Loucy (cell line): ENCODE data around the gene VPS37B.

ENCODE experiments used
- H2AFZ ChIP-seq: fragments of 200-600 bp; sonication (generic); 2 replicates; pipeline ENCODE4 v1.6.0; 2016; ENCODE audit warnings: antibody characterized with exemption, mild to moderate bottlenecking, low read length, moderate library complexity
- H3F3A ChIP-seq: fragments of 200-600 bp; 2 replicates; pipeline ENCODE4 v1.6.0; 2016; ENCODE audit warnings: antibody characterized with exemption, low read depth, mild to moderate bottlenecking
- H3K27me3 ChIP-seq: fragments of 200-600 bp; sonication (generic); 2 replicates; pipeline ENCODE4 v1.6.1; 2014; ENCODE audit warnings: low read length, mild to moderate bottlenecking; ENCODE audit not compliant: insufficient read depth, poor library complexity, severe bottlenecking
- H3K36me3 ChIP-seq: fragments of 200-600 bp; sonication (generic); 2 replicates; pipeline ENCODE4 v1.6.1; 2016; ENCODE audit warnings: low read length; ENCODE audit not compliant: insufficient read depth
- H3K4me1 ChIP-seq: fragments of 200-600 bp; sonication (generic); 2 replicates; pipeline ENCODE4 v1.5.1; 2014; ENCODE audit warnings: low read length, mild to moderate bottlenecking; ENCODE audit not compliant: insufficient read depth, poor library complexity, severe bottlenecking
- H3K4me2 ChIP-seq: fragments of 200-600 bp; sonication (generic); 2 replicates; pipeline ENCODE4 v1.6.0; 2014; ENCODE audit warnings: antibody characterized with exemption, low read length, low read depth, mild to moderate bottlenecking; ENCODE audit not compliant: poor library complexity, severe bottlenecking
- H3K4me3 ChIP-seq: fragments of 200-600 bp; sonication (generic); 2 replicates; pipeline ENCODE4 v1.5.1; 2014; ENCODE audit warnings: low read length, mild to moderate bottlenecking, mixed read lengths; ENCODE audit not compliant: poor library complexity, severe bottlenecking
- H3K79me2 ChIP-seq: fragments of 200-600 bp; sonication (generic); 2 replicates; pipeline ENCODE4 v1.6.1; 2014; ENCODE audit warnings: low read length; ENCODE audit not compliant: insufficient read depth
- H3K9ac ChIP-seq: fragments of 200-600 bp; sonication (generic); 2 replicates; pipeline ENCODE4 v1.6.0; 2014; ENCODE audit warnings: mild to moderate bottlenecking, low read depth, low read length, moderate library complexity; ENCODE audit not compliant: poor library complexity, severe bottlenecking
- H3K9me2 ChIP-seq: fragments of 200-600 bp; sonication (generic); replicated peaks from 2 replicates; pipeline ENCODE4 v1.6.1; 2016; ENCODE audit warnings: low read depth, low read length, mixed read lengths
- H3K9me3 ChIP-seq: fragments of 200-600 bp; sonication (generic); 2 replicates; pipeline ENCODE4 v1.6.1; 2014; ENCODE audit warnings: mild to moderate bottlenecking, antibody characterized with exemption, low read length, low read depth; ENCODE audit not compliant: insufficient read depth
- H4K20me1 ChIP-seq: fragments of 200-600 bp; sonication (generic); 2 replicates; pipeline ENCODE4 v1.6.0; 2014; ENCODE audit warnings: antibody characterized with exemption, low read length, mild to moderate bottlenecking; ENCODE audit not compliant: insufficient read depth, poor library complexity, severe bottlenecking
- EZH2phosphoT487 ChIP-seq: fragments of 200-600 bp; IDR thresholded peaks from 2 replicates; pipeline ENCODE4 v1.6.1; 2018; ENCODE audit warnings: antibody characterized with exemption, mild to moderate bottlenecking, moderate library complexity, borderline replicate concordance
- TF ChIP-seq, protein P1 (sequence below): fragments of 200-600 bp; sonication (generic); conservative IDR thresholded peaks from 2 replicates; pipeline ENCODE4 v1.5.1; 2014; ENCODE audit warnings: mild to moderate bottlenecking, antibody characterized with exemption, low read length

VPS37B gene

DNA sequence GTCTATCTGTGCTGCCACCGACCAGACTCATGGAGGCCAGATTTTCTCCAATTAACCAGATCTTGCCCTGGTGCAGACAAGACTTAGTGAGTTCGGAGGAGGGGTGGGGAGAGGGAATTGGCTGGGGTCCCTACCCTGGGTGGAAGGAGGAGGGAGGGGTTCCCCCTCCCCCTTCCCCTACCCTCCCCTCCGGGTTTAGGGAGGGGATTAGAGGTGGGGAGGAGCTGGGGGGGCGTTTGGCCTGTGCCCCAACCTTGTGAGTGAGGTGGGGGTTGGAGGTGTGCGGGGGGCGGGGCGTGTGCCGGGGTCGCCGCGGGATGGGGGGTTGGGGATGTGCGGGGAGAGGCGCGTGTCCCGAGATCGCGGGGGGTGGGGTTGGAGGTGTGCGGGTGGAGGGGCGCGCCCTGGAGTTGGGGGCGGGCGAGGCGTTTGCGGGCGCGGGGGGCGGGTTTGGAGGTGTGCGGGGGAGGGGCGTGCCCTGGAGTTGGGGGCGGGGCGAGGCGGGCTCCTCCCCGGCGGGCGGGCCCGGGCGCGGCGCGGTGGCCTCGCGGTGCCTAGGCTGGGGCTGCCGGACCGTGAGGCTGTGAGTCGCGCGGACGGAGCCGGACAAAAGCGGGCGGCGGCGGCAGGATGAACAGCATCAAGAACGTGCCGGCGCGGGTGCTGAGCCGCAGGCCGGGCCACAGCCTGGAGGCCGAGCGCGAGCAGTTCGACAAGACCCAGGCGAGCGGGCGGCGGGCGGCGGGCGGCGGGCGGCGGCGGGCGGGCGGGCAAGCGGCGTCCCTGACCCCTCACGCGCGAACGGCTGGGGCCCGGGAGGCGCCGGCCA lies 60.8 kb downstream of the VPS37B start, which contains the start of gene HIP1R:
Gene HIP1R, plus strand, starts transcription at position 537 of the 829 bp plus-strand sequence. Its CDS starts 94 bp downstream, at position 631.
- Histone ChIP-seq H3K4me3 (peak within 1 kb of the TSS; percentile 88), H3K36me3 (no peaks in the 10 kb centered on the region), H3K9ac (peak within 1 kb of the TSS; percentile 75), H3K4me2 (peak within 1 kb of the TSS; percentile 83), H4K20me1 (peaks cover 20% of the 10 kb centered on the region), H3F3A (no peaks in the 10 kb centered on the region), H3K9me2 (no peaks in the 10 kb centered on the region), H3K4me1 (peaks cover 32% of the 10 kb centered on the region), H3K9me3 (no peaks in the 10 kb centered on the region), H3K27me3 (no peaks in the 10 kb centered on the region), H3K79me2 (peaks cover 44% of the 10 kb centered on the region), H2AFZ (peak within 1 kb of the TSS; percentile 79)
- TF ChIP-seq, protein P1, sequence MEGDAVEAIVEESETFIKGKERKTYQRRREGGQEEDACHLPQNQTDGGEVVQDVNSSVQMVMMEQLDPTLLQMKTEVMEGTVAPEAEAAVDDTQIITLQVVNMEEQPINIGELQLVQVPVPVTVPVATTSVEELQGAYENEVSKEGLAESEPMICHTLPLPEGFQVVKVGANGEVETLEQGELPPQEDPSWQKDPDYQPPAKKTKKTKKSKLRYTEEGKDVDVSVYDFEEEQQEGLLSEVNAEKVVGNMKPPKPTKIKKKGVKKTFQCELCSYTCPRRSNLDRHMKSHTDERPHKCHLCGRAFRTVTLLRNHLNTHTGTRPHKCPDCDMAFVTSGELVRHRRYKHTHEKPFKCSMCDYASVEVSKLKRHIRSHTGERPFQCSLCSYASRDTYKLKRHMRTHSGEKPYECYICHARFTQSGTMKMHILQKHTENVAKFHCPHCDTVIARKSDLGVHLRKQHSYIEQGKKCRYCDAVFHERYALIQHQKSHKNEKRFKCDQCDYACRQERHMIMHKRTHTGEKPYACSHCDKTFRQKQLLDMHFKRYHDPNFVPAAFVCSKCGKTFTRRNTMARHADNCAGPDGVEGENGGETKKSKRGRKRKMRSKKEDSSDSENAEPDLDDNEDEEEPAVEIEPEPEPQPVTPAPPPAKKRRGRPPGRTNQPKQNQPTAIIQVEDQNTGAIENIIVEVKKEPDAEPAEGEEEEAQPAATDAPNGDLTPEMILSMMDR = no peak
- TF ChIP-seq EZH2phosphoT487 = no peak

DNA sequence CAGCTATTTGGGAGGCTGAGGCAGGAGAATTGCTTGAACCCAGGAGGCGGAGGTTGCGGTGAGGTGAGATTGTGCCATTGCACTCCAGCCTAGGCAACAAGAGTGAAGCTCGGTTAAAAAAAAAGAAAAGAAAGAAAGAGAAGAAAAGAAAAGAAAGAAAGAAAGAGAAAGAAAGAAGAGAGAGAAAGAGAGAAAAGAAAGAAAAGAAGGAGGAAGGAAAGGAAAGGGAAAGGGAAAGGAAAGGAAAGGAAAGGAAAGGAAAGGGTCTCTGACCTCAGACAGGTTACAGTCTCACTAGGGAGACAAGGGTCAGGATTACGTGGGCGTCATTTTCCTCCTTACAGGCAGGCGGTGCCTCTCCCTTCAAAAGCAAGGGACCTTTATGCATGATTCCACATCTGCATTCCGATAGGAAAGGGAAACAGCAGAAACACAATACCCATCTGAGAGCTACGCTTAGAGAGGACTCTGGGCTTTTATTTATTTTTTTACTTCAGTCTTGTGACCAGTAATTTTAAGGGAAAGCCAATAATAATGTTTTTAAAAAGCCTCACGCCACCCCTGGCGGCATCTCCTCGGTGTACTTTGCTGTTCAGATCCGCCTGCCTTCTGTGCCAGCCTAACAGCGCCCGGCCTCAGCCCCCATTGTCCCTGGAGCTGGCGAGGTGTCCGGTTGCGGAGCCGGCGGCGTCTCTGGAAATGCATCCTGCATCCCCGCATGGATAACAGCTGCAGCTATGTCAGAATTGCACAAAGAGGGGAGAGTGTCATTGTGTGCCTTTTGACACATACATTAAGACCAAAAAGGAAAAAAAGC lies 61.6 kb downstream of the VPS37B start:
- H3K79me2 ChIP-seq = peaks cover 35% of the 10 kb centered on the region
- H3K4me3 ChIP-seq = peak overlapping the region; percentile 88
- TF ChIP-seq EZH2phosphoT487 = no peak
- TF ChIP-seq, protein P1 = peak; percentile 36
- H3K9me3 ChIP-seq = no peaks in the 10 kb centered on the region
- H3K9me2 ChIP-seq = no peaks in the 10 kb centered on the region
- H3K36me3 ChIP-seq = no peaks in the 10 kb centered on the region
- no peaks in the 10 kb centered on the region for H3K27me3 ChIP-seq
- H2AFZ ChIP-seq = peak overlapping the region; percentile 57
- H3K9ac ChIP-seq = peak overlapping the region; percentile 20
- H3K4me1 ChIP-seq = peaks cover 28% of the 10 kb centered on the region
- H3F3A ChIP-seq = no peaks in the 10 kb centered on the region
- H3K4me2 ChIP-seq = peak overlapping the region; percentile 63
- peaks cover 17% of the 10 kb centered on the region for H4K20me1 ChIP-seq

DNA sequence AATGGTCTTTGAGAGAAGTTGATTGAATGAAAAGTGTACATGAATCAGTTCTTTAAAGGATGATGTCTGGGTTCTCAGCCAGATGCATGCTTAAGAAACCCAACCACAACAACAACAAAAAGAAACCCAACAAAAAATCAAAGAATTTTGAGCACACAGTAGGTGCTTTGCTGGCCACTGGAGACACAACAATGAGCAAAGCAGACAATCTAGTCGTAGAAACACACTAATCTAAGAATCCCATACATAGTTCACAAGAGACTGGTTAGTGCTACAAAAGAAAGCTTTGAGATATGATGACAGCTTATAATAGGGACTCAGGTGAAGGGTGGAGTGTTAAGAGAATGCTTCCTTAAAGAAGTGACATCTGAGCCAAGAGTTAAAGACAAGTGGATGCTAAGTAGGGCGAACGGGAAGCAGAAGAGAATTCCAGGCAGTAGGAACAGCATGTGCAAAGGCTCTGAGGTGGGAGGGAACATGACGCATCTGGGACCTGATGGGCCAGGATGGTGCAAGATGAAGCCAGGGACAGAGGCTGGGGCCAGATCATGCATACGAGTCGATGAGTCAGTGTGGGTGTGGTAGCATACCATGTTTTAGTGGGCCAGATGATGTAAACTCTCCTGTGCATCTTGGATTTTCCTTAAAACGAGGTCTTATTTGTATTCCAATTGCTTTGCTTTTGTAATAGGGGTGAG lies 65.3 kb downstream of the VPS37B start:
- no peaks in the 10 kb centered on the region for H3K4me1 ChIP-seq
- H3K79me2 ChIP-seq = no peaks in the 10 kb centered on the region
- H3K4me2 ChIP-seq = no peak overlapping the region
- no peaks in the 10 kb centered on the region for H4K20me1 ChIP-seq
- TF ChIP-seq, protein P1 = no peak
- no peak for TF ChIP-seq EZH2phosphoT487
- no peaks in the 10 kb centered on the region for H3K36me3 ChIP-seq
- H3K27me3 ChIP-seq = no peaks in the 10 kb centered on the region
- H3K9me3 ChIP-seq = no peaks in the 10 kb centered on the region
- no peak overlapping the region for H2AFZ ChIP-seq
- H3K4me3 ChIP-seq = no peak overlapping the region
- H3F3A ChIP-seq = no peaks in the 10 kb centered on the region
- H3K9me2 ChIP-seq = no peaks in the 10 kb centered on the region
- no peak overlapping the region for H3K9ac ChIP-seq
